Limb (tissue), 2 donors: ENCODE data around the gene HS3ST3B1.

Experiments
- DNase-seq, 2 donors: peaks; one replicate each; pipeline ENCODE4 v3.0.0-alpha.2; 2016; ENCODE audit errors: extremely low spot score in 2 of 2

The HS3ST3B1 gene

DNA sequence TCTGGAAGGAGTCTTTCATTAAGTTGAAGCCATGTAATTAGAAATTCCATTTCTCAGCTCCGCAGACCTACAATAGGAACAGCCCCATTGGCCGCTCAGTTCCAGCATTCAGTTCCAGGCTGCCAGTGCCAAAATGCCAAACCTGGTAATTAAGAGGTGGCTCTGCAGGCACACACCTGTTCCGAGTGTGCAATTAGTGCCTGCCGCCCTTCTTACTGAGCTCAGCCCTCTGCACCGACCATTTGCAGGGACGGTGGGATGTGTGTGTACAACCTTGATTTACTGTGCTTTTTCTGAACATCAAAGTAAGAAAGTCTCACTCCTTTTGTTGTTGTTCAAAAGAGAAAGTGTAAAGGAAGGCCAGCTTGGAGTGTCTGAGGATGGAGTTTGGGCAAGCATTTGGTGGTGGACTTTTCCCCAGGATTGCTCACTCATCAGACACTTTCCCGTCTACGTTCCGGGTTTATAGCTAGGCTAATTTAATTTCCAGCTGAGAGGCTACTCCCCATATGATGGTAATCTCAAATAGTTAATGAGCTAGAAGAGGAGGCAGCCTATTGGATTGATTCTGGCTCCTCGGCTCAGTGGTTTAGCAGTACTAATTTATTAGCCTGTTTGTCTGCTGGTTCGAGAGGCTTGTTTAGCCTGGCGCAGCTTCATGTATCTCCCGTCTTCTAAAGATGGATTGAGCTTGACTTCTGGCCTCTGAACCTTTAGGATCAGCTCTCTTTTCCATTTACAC, 20.0 kb downstream of the HS3ST3B1 start:
- no peak for DNase-seq

DNA sequence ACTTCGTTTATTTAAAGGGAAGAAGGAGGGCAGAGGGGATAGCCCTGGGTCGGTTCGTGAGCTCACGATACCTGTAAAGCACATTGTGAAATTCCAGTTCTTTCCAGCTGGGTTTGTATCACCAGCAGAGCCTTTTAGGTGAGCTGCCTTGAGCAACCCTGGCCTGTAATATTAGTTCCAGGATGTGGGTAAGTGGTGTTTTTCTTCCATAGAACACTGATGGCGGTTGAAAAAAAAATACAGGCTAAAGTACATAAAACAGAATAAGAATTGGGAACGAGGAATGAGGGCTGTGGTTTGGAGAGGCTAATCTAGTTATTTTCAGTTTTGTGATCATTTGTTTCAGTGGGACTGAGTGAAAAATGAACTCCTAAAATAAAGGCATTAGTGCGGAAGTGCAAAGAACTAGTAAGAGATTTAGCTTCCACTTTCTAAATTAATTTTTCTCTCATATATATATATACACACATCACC, 20.6 kb downstream of the HS3ST3B1 start:
- no peak for DNase-seq

DNA sequence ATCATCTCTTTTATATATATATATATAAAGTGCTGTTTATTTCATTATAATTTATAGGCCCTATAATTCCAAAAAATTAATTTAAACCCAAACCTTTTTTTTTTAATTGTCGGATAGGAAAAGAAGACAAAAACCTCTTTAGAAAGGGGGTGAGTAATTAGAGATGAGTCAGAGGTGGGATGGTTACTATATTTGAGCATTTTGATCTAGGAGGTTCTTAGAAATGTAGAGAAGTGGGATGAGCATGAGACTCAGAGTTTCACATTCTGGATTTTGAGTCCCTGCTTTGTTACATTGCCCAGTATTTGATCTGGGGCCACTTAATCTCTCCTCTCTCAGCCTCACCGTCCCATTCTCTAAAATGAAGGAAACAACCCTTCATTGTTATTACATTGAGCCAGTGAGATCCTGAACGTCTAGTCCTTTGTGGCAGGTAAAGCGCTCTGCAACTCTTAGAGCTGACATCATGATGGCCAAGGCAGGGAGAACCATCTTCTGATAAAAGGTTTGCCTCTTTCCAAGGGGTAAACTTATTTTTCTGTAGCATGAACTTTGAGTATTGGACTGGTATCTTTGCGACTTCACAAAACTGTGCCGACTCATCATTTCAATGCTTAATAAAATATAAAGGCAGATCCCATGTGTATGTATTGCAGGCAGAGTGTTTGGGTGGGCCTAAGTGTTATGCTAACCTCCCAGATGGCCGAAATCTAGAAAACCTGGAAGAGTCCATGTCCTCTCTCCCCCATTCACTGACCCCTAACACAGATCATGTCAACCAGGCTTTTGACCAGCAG, 21.3 kb downstream of the HS3ST3B1 start:
- DNase-seq = no peak

DNA sequence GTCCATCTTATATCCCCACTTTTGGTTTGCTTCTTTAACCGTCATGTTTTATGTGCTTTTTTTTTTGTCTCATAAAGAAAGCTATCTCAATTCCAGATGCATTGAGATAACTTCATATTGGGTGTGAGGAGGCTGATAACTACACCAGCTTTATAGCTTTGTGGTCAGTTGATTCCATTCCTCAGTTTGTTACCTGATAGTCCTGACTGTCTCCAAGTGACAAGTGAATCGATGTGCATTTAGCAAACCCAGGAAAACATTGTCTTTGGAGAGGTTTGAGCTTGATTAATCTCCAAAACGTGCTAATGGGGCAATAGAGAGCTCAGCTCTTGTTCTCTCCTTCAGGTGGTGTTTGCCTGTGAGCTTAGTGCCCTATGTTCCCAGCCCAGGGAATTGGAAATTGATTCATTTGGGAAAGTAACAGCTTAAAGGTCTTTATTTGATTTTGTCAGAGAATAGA, 22.7 kb downstream of the HS3ST3B1 start:
- DNase-seq = no peak

DNA sequence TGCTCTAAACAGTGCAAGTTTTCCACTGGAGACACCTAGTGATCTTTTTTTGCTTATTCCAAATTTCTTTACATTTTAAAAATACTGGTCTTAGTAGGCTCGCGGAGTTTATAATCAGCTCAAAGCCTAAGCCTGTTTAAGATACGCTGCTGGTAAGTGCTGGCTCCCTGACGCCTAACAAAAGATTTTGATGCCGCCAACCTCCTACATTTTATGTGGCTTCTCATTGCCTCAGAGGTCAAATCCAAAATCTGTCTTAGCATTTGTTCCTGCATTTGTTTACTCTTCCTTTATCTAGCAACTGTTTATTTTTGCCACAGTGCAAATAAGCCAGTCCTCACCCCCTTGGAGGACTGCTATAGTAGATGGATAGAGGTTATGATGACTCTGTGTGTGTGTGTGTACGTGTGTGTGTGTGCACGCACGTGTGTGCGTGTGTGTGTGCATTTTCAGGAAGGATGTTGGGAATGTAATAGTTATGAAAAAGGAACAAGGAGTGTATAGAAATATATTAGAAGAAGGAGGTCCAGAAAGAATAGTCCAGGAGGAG, 24.8 kb downstream of the HS3ST3B1 start:
- DNase-seq = no peak

DNA sequence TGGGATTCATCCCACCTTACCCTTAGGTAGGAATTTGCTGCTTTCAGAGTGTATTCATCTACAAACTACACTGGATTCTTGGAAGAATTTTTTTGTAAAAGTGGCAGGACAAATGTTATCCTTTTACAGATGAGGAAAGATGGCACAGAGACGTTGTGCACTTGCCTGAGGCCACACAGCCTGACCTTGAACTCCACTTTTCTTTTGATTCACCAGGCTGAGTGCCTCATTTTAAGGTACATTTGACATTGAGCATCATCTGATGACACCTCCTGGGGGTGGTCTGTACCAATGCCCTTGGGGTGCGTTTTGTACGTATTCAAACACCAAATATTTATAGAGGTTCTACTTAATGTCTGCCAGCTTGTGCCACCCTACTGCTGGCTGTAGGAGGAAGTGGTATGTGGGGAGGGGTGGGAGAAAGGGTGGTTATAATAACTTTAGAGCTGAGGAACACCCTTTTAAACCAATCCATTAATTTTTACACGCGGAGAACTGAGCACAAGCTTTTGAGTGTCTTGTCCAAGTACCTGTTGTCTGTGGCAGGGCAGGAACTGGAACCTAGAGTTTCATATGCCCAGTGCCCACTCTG, 29.1 kb downstream of the HS3ST3B1 start:
- DNase-seq = no peak

DNA sequence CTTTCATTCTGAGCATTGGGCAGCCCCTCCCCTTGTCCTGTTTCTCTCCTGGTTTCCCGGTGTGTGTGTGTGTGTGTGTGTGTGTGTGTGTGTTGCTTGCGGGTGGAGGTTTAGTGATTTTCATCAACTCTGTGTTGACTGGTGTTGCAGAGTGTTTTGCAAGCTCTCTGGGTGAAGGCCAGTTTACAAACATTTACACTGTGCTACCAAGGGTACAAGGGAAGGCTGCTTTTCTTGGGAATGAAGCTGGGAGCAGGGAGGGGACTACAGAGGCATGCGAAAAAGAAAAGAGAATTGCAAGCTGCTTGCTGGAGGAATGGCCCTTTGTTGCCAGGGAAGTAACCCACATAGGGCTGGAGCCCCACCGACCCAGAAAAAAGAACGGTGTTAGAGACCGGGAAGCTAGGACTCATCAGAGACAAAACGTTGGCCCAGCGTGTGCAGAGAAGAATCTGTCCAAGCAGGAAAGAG, 29.6 kb downstream of the HS3ST3B1 start:
- no peak for DNase-seq

DNA sequence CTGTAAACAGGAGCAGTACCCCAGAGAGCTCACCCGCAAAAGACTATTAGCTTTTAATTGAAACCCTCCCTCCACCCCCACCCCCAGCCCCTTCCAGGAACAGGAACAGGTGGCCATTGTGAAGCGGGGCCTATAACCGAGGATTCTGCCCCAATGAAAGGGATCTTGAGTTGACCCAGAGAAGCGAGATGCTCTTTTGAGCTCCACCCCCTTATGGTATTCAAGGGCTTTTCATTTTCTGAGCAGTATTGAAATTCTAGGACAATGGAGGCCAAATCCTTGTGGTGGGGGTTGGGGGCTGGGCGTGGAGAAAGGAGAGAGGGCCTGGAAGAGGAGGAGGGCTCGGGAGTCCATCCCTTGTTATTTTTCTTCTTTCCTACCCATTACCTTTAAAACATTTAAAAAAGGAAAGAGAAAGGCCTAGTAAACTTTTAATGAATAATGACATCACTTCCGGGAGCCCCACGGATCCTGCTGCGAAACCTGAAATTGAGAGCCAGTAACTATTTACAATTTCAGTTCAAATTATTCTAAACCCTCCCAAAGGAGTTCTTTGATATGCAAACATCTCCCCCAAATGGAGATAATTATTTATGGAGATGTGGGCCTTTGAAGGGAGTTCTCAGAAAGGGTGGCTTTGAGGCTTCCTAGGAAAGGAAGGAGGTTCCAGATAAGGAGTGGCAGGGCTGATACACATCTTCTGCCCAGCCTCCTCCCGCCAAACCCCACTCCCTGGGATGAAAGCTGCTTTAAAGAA, 30.5 kb downstream of the HS3ST3B1 start:
- DNase-seq = no peak

DNA sequence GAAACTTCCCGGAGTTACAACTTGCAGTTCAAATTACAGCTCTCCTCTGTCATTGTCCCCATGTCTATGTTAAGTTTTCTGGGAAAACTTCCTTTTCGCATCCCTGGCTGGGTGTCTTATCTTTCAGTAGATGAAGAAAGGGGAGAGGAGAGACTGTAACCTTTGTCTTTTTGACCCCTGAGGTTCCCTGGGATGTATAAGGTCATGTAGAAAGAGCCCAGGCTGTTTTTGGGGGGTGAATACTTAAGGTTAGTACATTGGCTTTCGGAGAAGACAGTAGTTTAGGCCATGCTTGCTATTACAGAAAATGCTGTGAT, 31.1 kb downstream of the HS3ST3B1 start:
- DNase-seq = no peak

DNA sequence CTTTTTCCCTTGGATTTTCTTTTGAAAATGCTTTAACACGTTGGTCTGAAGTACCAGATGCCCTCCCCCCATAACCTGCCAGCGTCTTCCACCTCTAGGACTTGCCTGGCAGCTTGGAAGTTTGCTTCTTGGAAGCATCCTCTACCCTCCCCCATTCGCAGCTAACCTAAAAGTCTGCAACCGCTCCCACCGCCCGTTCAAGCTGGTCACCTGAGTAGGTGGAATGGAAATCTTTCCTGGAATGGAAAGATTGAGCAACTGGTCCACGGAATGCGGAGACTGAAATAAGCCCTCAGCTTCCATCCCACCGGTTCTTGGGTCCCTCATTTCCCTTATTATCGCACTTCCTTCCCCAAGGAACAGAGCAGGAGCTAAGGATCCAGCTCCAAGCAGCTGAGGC, 31.4 kb downstream of the HS3ST3B1 start:
- DNase-seq = no peak

DNA sequence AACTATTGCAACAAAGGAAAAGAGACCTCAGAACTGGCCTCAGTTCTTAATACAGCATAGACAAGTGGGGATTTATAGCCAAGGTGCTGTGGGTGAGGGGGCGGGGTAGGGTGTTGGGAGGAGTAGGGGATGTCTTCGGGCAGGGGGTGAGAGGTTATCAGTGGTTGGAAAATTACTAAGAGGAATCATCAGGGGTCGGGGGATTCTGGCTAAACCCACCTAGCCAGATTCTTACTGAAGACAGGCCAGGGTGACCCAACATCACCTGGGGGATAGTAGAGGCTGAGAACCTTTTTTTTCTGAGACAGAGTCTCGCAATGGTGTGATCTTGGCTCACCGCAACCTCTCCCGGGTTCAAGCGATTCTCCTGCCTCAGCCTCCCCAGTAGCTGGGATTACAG, 32.6 kb downstream of the HS3ST3B1 start:
- no peak for DNase-seq

DNA sequence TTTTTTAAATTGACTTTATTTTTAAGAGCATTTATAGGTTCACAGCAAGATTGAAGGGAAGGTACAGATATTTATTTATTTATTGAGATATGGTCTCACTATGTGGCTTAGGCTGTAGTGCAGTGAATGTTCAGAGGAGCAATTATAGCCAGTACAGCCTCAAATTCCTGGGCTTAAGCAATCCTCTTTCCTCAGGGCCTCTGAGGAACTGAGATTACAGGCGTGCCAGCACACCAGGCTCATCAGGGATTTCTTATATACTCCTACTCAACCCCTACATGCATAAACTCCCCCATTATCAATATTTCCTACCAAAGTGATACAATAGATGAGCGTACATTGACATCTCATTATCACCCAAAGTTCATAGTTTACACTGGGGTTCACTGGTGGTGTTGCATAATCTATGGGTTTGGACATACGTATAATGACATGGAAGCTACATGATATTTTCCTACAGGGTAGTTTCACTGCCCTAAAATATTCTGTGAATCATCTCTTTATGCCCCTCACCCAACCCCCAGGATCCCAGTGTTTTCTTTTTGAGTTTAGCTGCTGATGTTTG, 33.5 kb downstream of the HS3ST3B1 start:
- no peak for DNase-seq

DNA sequence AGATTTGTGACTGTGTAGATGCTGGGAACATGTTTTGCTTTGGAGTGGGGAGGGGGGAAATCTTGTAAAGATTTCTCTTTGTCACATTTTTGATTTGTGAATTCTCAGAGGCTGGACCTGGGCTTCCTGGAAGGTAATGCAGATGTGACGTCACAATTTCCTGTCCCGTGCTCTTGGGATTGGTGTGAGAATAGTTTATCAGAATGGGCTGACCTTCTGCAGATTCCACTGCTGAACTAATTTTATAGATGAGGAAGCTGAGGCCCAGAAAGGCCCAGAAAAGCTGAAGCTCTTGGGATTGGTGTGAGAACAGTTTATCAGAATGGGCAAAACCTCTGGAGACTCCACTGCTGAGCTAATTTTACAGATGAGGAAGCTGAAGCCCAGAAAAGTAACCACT, 34.0 kb downstream of the HS3ST3B1 start:
- DNase-seq = no peak

DNA sequence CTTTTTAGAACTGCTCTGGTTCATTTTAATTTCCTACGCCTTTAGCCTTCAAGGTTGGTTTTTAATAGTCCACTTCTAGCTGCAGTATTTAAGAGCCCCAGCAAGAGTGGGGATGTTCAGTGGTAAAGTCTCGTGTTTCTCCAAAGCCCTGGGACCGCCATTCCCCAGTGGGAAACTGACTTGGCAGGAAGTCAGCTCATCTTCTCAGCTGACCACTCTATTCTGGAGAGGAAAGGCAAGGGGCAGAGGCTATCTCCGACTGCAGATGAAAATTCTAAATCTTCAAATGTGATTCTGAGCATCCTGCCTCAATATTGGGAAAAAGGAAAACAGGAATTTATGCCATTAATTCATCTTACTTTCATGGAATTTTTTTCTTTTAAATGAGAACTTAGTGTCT, 35.5 kb downstream of the HS3ST3B1 start:
- DNase-seq = no peak

DNA sequence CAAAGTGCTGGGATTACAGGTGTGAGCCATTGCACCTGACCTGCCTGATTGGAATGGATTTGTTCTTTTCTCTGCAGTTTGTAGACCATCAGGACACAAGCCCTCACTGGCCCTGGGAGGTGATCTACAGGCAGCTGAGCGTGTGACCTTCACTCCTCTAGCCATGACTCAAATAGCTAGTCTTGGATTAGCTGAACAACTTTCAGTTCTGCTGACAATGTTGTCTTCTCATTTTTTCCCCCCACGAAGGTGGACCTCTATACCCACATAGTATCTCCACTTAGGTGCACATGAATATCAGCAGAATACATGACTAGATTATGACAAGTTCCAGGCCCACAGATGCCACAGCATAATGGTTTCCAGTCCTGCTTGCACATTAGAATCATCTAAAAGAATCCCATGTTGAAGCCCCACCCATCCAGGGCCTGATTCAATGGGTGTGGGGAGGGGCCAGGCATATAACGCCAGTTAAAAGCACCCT, 36.8 kb downstream of the HS3ST3B1 start:
- DNase-seq = no peak

DNA sequence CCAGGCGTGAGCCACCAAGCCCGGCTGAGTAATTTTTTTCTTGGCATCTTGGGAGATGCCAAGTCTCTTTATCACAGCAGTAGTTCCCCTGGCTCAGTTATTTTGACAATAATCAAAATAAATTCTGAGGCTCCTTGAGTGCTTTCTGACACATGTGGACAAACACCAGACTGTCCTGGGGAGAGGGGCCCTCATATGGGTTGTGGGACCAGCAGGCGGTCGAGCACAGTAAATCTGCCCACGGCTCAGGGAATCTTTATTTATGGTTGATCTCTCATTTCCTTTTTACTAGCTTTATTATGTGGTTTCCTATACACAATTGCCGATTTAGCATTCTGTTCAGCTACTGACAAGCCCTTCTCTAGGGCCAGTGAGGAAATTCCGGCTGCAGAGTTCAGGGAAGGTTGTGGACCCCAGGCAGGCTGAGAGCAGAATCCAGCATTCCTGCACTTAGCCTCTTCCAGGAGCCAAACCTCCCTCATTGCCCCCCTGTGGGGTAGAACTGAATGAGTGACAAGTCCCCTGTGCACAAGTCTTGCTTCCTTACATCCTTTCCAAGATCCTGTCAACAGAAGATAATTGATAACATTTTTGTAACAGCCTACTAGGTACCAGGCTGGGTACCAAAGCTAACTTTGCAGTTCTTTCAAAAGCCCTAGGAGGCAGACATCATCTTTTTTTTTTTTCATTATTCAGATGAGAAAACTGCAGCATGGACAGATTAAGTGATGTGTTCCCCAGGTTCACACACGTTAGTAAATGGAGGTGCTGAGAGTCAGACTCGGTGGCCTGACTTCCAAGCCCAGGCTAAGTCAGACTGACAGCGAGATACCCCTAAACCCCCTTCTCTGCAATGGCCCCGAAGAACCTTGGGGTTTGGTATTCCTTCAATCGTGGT, 40.2 kb downstream of the HS3ST3B1 start:
- DNase-seq = no peak

DNA sequence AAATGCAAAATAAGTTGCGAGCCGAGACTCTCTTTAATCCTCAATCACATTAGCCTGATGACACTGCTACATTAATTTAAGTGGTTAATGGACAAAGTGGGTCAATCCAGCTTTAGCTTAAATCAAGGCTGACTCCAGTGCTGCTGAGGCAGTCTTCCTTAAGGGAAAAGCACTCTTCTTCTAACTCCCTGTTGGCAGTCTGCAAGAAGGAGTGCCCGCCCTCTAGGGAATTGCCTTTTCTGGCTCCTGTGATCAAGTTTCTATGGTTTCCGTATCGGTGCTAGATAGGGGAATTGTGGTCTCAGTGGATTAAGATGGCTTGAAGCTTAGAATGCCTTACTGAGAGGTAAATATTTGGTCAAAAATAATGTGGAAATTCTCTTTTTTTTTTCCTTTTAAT, 41.0 kb downstream of the HS3ST3B1 start:
- no peak for DNase-seq

DNA sequence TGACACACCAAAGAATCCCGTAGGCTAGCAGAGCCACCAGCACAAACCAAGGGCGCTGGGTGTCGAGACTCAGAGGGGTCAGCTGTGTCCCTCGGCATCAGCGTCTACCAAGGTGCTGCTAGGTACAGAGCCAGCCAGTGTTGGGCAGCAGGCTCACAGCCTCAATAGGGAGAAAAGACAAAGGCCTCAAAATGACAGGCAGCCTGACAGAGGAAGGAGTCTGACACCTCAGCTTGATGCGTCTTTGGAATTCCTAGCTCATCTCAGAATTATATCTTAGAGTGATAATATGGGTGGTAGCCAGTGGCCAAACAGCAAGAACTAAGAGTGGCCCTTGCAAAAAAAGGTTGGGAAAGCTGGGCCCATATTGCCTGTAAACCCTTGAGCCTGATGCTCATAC, 45.9 kb downstream of the HS3ST3B1 start:
- DNase-seq = no peak

DNA sequence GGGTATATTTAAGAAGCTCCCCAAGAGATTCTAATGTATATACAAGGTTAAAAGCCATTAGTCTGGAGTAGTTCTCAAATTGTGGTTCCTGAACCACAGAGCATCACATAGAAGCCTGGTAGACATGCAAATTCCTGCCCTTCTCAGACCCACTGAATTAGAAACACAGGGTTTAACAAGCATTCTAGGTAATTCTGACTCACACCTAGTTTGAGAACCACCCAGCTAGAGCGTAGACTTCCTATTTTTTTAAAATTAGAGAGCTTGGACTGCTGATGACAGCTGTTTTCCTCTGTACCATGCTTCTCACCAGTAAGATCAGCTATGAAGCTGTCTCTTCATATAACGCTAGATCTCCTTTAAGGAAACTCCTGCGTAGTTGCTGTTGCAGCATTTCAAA, 50.6 kb downstream of the HS3ST3B1 start:
- DNase-seq = no peak

DNA sequence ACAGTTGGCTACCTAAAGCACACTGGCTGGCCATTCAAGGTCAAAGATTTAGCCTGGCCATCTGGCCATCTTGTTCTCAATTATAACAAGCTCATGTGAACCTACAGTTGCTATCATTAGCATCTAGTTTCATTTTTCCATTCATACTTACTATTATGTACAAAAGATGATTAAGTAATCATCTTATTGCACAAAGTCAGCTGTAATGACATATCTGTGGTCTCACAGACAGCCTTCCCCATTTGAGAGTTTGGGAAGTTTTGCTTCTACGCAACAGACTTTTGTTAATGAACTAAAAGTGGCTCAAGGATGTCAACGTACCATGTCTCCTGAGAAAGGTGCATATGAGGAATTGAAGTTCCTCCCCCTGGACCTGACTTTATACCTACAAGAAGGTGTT, 51.3 kb downstream of the HS3ST3B1 start:
- DNase-seq = no peak
